Trophoblast cell (in vitro differentiated cells and primary cell): ENCODE data around the gene SPO11.

Experiments
- DNase-seq, 2 donors: peaks; one replicate each; pipeline ENCODE4 v3.0.0-alpha.2; 2016
- H2AFZ ChIP-seq: 2 replicates; pipeline ENCODE4 v1.6.1; 2013; ENCODE audit warnings: low read length, moderate library complexity, mild to moderate bottlenecking; ENCODE audit not compliant: insufficient read depth, poor library complexity
- H2AK5ac ChIP-seq: 2 replicates; pipeline ENCODE4 v1.6.1; 2013; ENCODE audit warnings: mild to moderate bottlenecking, low read length
- H2BK120ac ChIP-seq: 2 replicates; pipeline ENCODE4 v1.6.1; 2013; ENCODE audit warnings: low read length, mild to moderate bottlenecking, moderate library complexity; ENCODE audit not compliant: insufficient read depth, poor library complexity
- H2BK12ac ChIP-seq: 2 replicates; pipeline ENCODE4 v1.6.1; 2013; ENCODE audit warnings: mild to moderate bottlenecking, low read length, moderate library complexity
- H2BK5ac ChIP-seq: 2 replicates; pipeline ENCODE4 v1.6.1; 2013; ENCODE audit warnings: low read length, low read depth, moderate library complexity, mild to moderate bottlenecking; ENCODE audit not compliant: poor library complexity
- H3K14ac ChIP-seq: 2 replicates; pipeline ENCODE4 v1.6.1; 2013; ENCODE audit warnings: mild to moderate bottlenecking, low read length
- H3K18ac ChIP-seq: 2 replicates; pipeline ENCODE4 v1.6.1; 2013; ENCODE audit warnings: mild to moderate bottlenecking, low read length
- H3K23ac ChIP-seq: 2 replicates; pipeline ENCODE4 v1.6.1; 2013; ENCODE audit warnings: low read length
- H3K27ac ChIP-seq: 2 replicates; pipeline ENCODE4 v1.5.1; 2013; ENCODE audit warnings: low read depth, mild to moderate bottlenecking, inconsistent platforms, low read length, moderate library complexity
- H3K27me3 ChIP-seq: 2 replicates; pipeline ENCODE4 v1.6.1; 2013; ENCODE audit warnings: inconsistent platforms, mild to moderate bottlenecking, low read length, moderate library complexity; ENCODE audit not compliant: insufficient read depth
- H3K36me3 ChIP-seq, 2 experiments: 1 replicate in 1 of 2; 2 replicates in 1 of 2; pipeline ENCODE4 v1.6.1; 2013; ENCODE audit warnings: low read length in 2 of 2, mild to moderate bottlenecking in 2 of 2, moderate library complexity in 1 of 2; ENCODE audit not compliant: insufficient read depth in 2 of 2, control insufficient read depth in 1 of 2
- H3K4ac ChIP-seq: 2 replicates; pipeline ENCODE4 v1.6.1; 2013; ENCODE audit warnings: low read depth, mild to moderate bottlenecking, low read length, moderate library complexity
- H3K4me1 ChIP-seq, 2 experiments: 1 replicate in 1 of 2; 2 replicates in 1 of 2; pipeline ENCODE4 v1.6.1; 2013; ENCODE audit warnings: low read length in 2 of 2, mild to moderate bottlenecking in 2 of 2, moderate library complexity in 1 of 2; ENCODE audit not compliant: insufficient read depth in 2 of 2, control insufficient read depth in 1 of 2
- H3K4me2 ChIP-seq: 2 replicates; pipeline ENCODE4 v1.6.1; 2013; ENCODE audit warnings: inconsistent platforms, mild to moderate bottlenecking, low read length, moderate library complexity
- H3K4me3 ChIP-seq: 2 replicates; pipeline ENCODE4 v1.5.1; 2013; ENCODE audit warnings: mild to moderate bottlenecking, low read depth, low read length, inconsistent platforms
- H3K79me1 ChIP-seq: one replicate; pipeline ENCODE4 v1.6.1; 2013; ENCODE audit warnings: low read length
- H3K79me2 ChIP-seq: 2 replicates; pipeline ENCODE4 v1.6.1; 2013; ENCODE audit warnings: low read length, mild to moderate bottlenecking; ENCODE audit not compliant: control insufficient read depth, insufficient read depth, poor library complexity
- H3K9ac ChIP-seq: 2 replicates; pipeline ENCODE4 v1.6.1; 2013; ENCODE audit warnings: mild to moderate bottlenecking, low read length
- H3K9me3 ChIP-seq: 2 replicates; pipeline ENCODE4 v1.6.1; 2013; ENCODE audit warnings: low read depth, mild to moderate bottlenecking, control low read depth, inconsistent platforms, low read length; ENCODE audit not compliant: insufficient read depth
- H4K12ac ChIP-seq: 2 replicates; pipeline ENCODE4 v1.6.1; 2013; ENCODE audit warnings: low read depth, mild to moderate bottlenecking, low read length, moderate library complexity
- H4K8ac ChIP-seq: 2 replicates; pipeline ENCODE4 v1.6.1; 2013; ENCODE audit warnings: low read depth, mild to moderate bottlenecking, low read length, moderate library complexity
- H4K91ac ChIP-seq: one replicate; pipeline ENCODE4 v1.6.1; 2013; ENCODE audit warnings: low read depth, mild to moderate bottlenecking, low read length, moderate library complexity
- WGBS: extraction: QIAGEN DNeasy Blood & Tissue Kit; methylation state at CpG from one replicate; pipeline ENCODE4 v1.1.7; 2013; ENCODE audit warnings: missing lambda C conversion rate; ENCODE audit not compliant: insufficient read length, insufficient coverage; ENCODE audit errors: extremely low coverage; 5-methylcytosine and 5-hydroxymethylcytosine counted together

The SPO11 gene

GRCh38 chr20:57364451-57364850, 34.8 kb downstream of the SPO11 start:
- no peak overlapping the region for H3K18ac ChIP-seq
- H2AK5ac ChIP-seq = no peak overlapping the region
- peaks cover 29 to 43% of the 10 kb centered on the region in 2 experiments for H3K36me3 ChIP-seq
- H3K79me2 ChIP-seq = no peaks in the 10 kb centered on the region
- no peak overlapping the region for H2BK5ac ChIP-seq
- no peak overlapping the region for H3K4ac ChIP-seq
- no peak overlapping the region for H2AFZ ChIP-seq
- H3K23ac ChIP-seq = no peak overlapping the region
- H3K4me3 ChIP-seq = no peak overlapping the region
- no peaks in the 10 kb centered on the region for H3K9me3 ChIP-seq
- no peak overlapping the region for H3K14ac ChIP-seq
- no peak overlapping the region for H3K4me2 ChIP-seq
- DNase-seq = no peak
- no peak overlapping the region for H3K9ac ChIP-seq
- H2BK12ac ChIP-seq = no peak overlapping the region
- H3K79me1 ChIP-seq = no peaks in the 10 kb centered on the region
- H4K8ac ChIP-seq = no peak overlapping the region
- no peak overlapping the region for H4K12ac ChIP-seq
- no peaks in the 10 kb centered on the region for H3K27me3 ChIP-seq
- no peaks in the 10 kb centered on the region for H3K4me1 ChIP-seq
- no peak overlapping the region for H2BK120ac ChIP-seq
- H4K91ac ChIP-seq = no peak overlapping the region
- no peak overlapping the region for H3K27ac ChIP-seq

GRCh38 chr20:57369596-57369995, 40.0 kb downstream of the SPO11 start:
- H2AK5ac ChIP-seq = no peak overlapping the region
- peaks cover 48 to 79% of the 10 kb centered on the region in 2 experiments for H3K36me3 ChIP-seq
- H4K8ac ChIP-seq = no peak overlapping the region
- H3K4me2 ChIP-seq = no peak overlapping the region
- H3K9ac ChIP-seq = no peak overlapping the region
- H3K27ac ChIP-seq = no peak overlapping the region
- no peaks in the 10 kb centered on the region for H3K79me1 ChIP-seq
- H2BK12ac ChIP-seq = no peak overlapping the region
- no peak overlapping the region for H2AFZ ChIP-seq
- H3K27me3 ChIP-seq = no peaks in the 10 kb centered on the region
- no CpG with 5 or more reads among the region's 3 CpGs for WGBS
- peaks cover 2% of the 10 kb centered on the region for H3K9me3 ChIP-seq
- no peak overlapping the region for H3K4ac ChIP-seq
- H3K23ac ChIP-seq = no peak overlapping the region
- no peak overlapping the region for H2BK5ac ChIP-seq
- DNase-seq = no peak
- H4K91ac ChIP-seq = no peak overlapping the region
- H2BK120ac ChIP-seq = no peak overlapping the region
- H3K14ac ChIP-seq = no peak overlapping the region
- no peak overlapping the region for H4K12ac ChIP-seq
- no peaks in the 10 kb centered on the region for H3K4me1 ChIP-seq
- H3K18ac ChIP-seq = no peak overlapping the region
- H3K79me2 ChIP-seq = no peaks in the 10 kb centered on the region
- H3K4me3 ChIP-seq = no peak overlapping the region

- Histone ChIP-seq H4K91ac (no peak overlapping the region), H4K12ac (no peak overlapping the region), H3K4me2 (no peak overlapping the region), H3K18ac (no peak overlapping the region), H3K9ac (no peak overlapping the region), H3K9me3 (peaks cover 2% of the 10 kb centered on the region), H3K14ac (no peak overlapping the region), H4K8ac (no peak overlapping the region), H3K36me3 (peaks cover 56 to 85% of the 10 kb centered on the region in 2 experiments), H2AK5ac (no peak overlapping the region), H3K27ac (no peak overlapping the region), H3K27me3 (no peaks in the 10 kb centered on the region), H2BK5ac (no peak overlapping the region), H3K4me1 (no peaks in the 10 kb centered on the region), H3K79me2 (no peaks in the 10 kb centered on the region), H2AFZ (no peak overlapping the region), H2BK12ac (no peak overlapping the region), H3K79me1 (no peaks in the 10 kb centered on the region), H2BK120ac (no peak overlapping the region), H3K23ac (no peak overlapping the region), H3K4ac (no peak overlapping the region), H3K4me3 (no peak overlapping the region)
- no CpG with 5 or more reads among the region's 9 CpGs for WGBS
- no peak for DNase-seq
These were observed 40.7 kb downstream of the SPO11 start for GRCh38 chr20:57370316-57370715.

- no peak overlapping the region for H2BK120ac ChIP-seq
- no peak overlapping the region for H3K23ac ChIP-seq
- H4K12ac ChIP-seq = no peak overlapping the region
- no peak overlapping the region for H3K4me3 ChIP-seq
- no peak overlapping the region for H2AK5ac ChIP-seq
- H3K27me3 ChIP-seq = no peaks in the 10 kb centered on the region
- DNase-seq = no peak
- no peak overlapping the region for H3K18ac ChIP-seq
- no peaks in the 10 kb centered on the region for H3K79me2 ChIP-seq
- no peaks in the 10 kb centered on the region for H3K79me1 ChIP-seq
- H2BK12ac ChIP-seq = no peak overlapping the region
- no peak overlapping the region for H3K4me2 ChIP-seq
- no peak overlapping the region for H2BK5ac ChIP-seq
- H3K36me3 ChIP-seq = peaks cover 57 to 87% of the 10 kb centered on the region in 2 experiments
- no peak overlapping the region for H3K4ac ChIP-seq
- no peak overlapping the region for H3K14ac ChIP-seq
- H3K9ac ChIP-seq = no peak overlapping the region
- H3K9me3 ChIP-seq = peaks cover 2% of the 10 kb centered on the region
- H2AFZ ChIP-seq = no peak overlapping the region
- H4K8ac ChIP-seq = no peak overlapping the region
- H3K27ac ChIP-seq = no peak overlapping the region
- WGBS = no CpG with 5 or more reads among the region's 4 CpGs
- H3K4me1 ChIP-seq = no peaks in the 10 kb centered on the region
- H4K91ac ChIP-seq = no peak overlapping the region
These were observed 41.8 kb downstream of the SPO11 start for GRCh38 chr20:57371363-57371762.
